ENCODE measurements around the gene SLC30A2. TPM values are rescaled to one million over a fixed set of nuclear protein-coding genes. Genes with fewer than 3 reads are reported as not detected.

SLC30A2 gene
- total RNA-seq, 1 experiment from 2014 or later, result 0.35 TPM

GRCh38 chr1:26031196-26031595 lies 14.7 kb downstream of the SLC30A2 start:
- no peak overlapping the region for H3K4ac ChIP-seq (ENCODE audit: low read depth, low read length)
- no peak for TF ChIP-seq CTCF (conservative IDR thresholded peaks at IDR 0.05)

More at GRCh38 chr1:26031196-26031595, 14.7 kb downstream of the SLC30A2 start:
- Histone ChIP-seq H2BK12ac (ENCODE audit: insufficient read length, low read depth, low read length) (no peak overlapping the region), H2BK120ac (ENCODE audit: low read depth, low read length, poor library complexity, severe bottlenecking) (no peak overlapping the region), H3K18ac (ENCODE audit: insufficient read length, low read depth, low read length) (no peak overlapping the region), H3K23me2 (ENCODE audit: insufficient read length, low read depth, low read length, poor library complexity, severe bottlenecking) (peaks cover 11% of the 10 kb centered on the region), H3K14ac (ENCODE audit: insufficient read depth, low read length) (no peak overlapping the region), H2BK15ac (ENCODE audit: low read depth, low read length) (no peak overlapping the region), H3K23ac (ENCODE audit: insufficient read length, low read depth, low read length) (no peak overlapping the region), H3K4me1 (ENCODE audit: insufficient read depth, low read length) (no peaks in the 10 kb centered on the region; the same call in 1 of the 2 replicates), H3K79me1 (ENCODE audit: insufficient read depth, low read depth, low read length, poor library complexity, severe bottlenecking) (no peaks in the 10 kb centered on the region), H2BK20ac (ENCODE audit: low read depth, low read length, poor library complexity, severe bottlenecking) (no peak overlapping the region), H3T11ph (ENCODE audit: low read length) (no peak overlapping the region), H2BK5ac (ENCODE audit: insufficient read length, low read length) (no peak overlapping the region), H3K27me3 (ENCODE audit: insufficient read depth, low read length) (peaks cover 4% of the 10 kb centered on the region; the same call in 1 of the 2 replicates), H3K4me2 (ENCODE audit: insufficient read depth, insufficient read length, low read length) (no peak overlapping the region), H4K20me1 (ENCODE audit: control insufficient read depth, insufficient read depth, insufficient read length) (no peaks in the 10 kb centered on the region), H3K79me2 (ENCODE audit: insufficient read depth, low read length) (no peaks in the 10 kb centered on the region), H3K27ac (ENCODE audit: insufficient read length, low read depth, low read length) (no peak overlapping the region), H3K56ac (ENCODE audit: insufficient read length, low read depth, low read length) (no peak overlapping the region), H3K9ac (ENCODE audit: extremely low read depth, insufficient read length, low read length) (no peak overlapping the region), H2AK5ac (ENCODE audit: insufficient read length, low read length) (no peak overlapping the region), H4K8ac (replicated peaks; ENCODE audit: insufficient read length, low read depth, low read length) (no peak overlapping the region), H4K91ac (ENCODE audit: insufficient read length, low read depth, low read length) (no peak overlapping the region), H4K5ac (ENCODE audit: insufficient read length, low read depth, low read length) (no peak overlapping the region), H3K9me3 (ENCODE audit: control insufficient read depth, low read depth, low read length) (no peaks in the 10 kb centered on the region), H2AFZ (ENCODE audit: low read length) (no peak overlapping the region)
- Mint-ChIP-seq H3K27me3 (ENCODE audit: low read depth) (peaks cover 39% of the 10 kb centered on the region), H3K4me1 (peaks cover 8 to 12% of the 10 kb centered on the region in 2 experiments), H3K36me3 (ENCODE audit: insufficient read depth in 1 of 3, low read depth in 3 of 3) (no peaks in the 10 kb centered on the region), H3K4me3 (no peak overlapping the region), H3K9me3 (no peaks in the 10 kb centered on the region), H3K27ac (no peak overlapping the region)
- DNase-seq, result no peak
- no CpG with 5 or more reads among the region's 4 CpGs for WGBS (ENCODE audit: extremely low coverage, insufficient read length, low lambda C conversion rate)
